Smooth muscle cell (in vitro differentiated cells): ENCODE results near the gene CAVIN2. TPM values are rescaled to one million over a fixed set of nuclear protein-coding genes. Genes with fewer than 3 reads are reported as not detected.

ENCODE experiments used
- DNase-seq: peaks from one replicate; lab custom pipeline; 2025; ENCODE audit not compliant: unreplicated experiment; lab: John Stamatoyannopoulos, UW
- H2AFZ ChIP-seq: fragments of 200-600 bp; sonication (generic); 2 replicates; pipeline ENCODE4 v1.6.0; 2016; ENCODE audit warnings: antibody characterized with exemption, low read depth, mild to moderate bottlenecking
- H3F3A ChIP-seq: fragments of 200-600 bp; sonication (generic); 2 replicates; pipeline ENCODE4 v1.6.0; 2017; ENCODE audit warnings: antibody characterized with exemption, low read depth
- H3K27ac ChIP-seq: fragments of 200-600 bp; sonication (generic); 2 replicates; pipeline ENCODE4 v1.5.1; 2016; ENCODE audit warnings: low read depth, mild to moderate bottlenecking
- H3K27me3 ChIP-seq: fragments of 200-600 bp; sonication (generic); 2 replicates; pipeline ENCODE4 v1.6.1; 2016; ENCODE audit warnings: low read depth, mild to moderate bottlenecking
- H3K36me3 ChIP-seq: fragments of 200-600 bp; sonication (generic); 2 replicates; pipeline ENCODE4 v1.5.1; 2016; ENCODE audit warnings: low read depth
- H3K4me1 ChIP-seq: fragments of 200-600 bp; sonication (generic); 2 replicates; pipeline ENCODE4 v1.5.1; 2016; ENCODE audit warnings: low read depth
- H3K4me2 ChIP-seq: fragments of 200-600 bp; sonication (generic); 2 replicates; pipeline ENCODE4 v1.6.0; 2016; ENCODE audit warnings: mild to moderate bottlenecking
- H3K4me3 ChIP-seq: fragments of 200-600 bp; sonication (generic); 2 replicates; pipeline ENCODE4 v1.5.1; 2016; ENCODE audit warnings: mild to moderate bottlenecking
- H3K79me2 ChIP-seq: fragments of 200-600 bp; sonication (generic); 2 replicates; pipeline ENCODE4 v1.6.0; 2016; ENCODE audit warnings: low read depth, mild to moderate bottlenecking
- H3K9ac ChIP-seq: fragments of 200-600 bp; sonication (generic); 2 replicates; pipeline ENCODE4 v1.6.0; 2016; ENCODE audit warnings: low read depth
- H3K9me3 ChIP-seq: fragments of 200-600 bp; sonication (generic); replicated peaks from 2 replicates; pipeline ENCODE4 v1.5.1; 2016; ENCODE audit warnings: low read depth
- H4K20me1 ChIP-seq: fragments of 200-600 bp; sonication (generic); 2 replicates; pipeline ENCODE4 v1.6.0; 2016; ENCODE audit warnings: low read depth
- WGBS: methylation state at CpG from one replicate; pipeline ENCODE4 v1.1.7; 2016; ENCODE audit warnings: low lambda C conversion rate; 5-methylcytosine and 5-hydroxymethylcytosine counted together
- polyA plus RNA-seq: library from polyadenylated mRNA; unstranded; fragments of >200 nt; fragmentation: Nextera tagmentation; extraction: Ambion mirVana; gene quantifications from 2 replicates; pipeline ENCODE4 v1.2.1, GENCODE V29; 2016
- total RNA-seq: library from RNA; depleted of rRNA; stranded (reverse); fragments of >200 nt; gene quantifications from 2 replicates; pipeline ENCODE4 v1.2.3, GENCODE V29; 2014
- TF ChIP-seq, protein P1 (sequence below): fragments of 200-600 bp; sonication (generic); IDR thresholded peaks from 2 replicates; pipeline ENCODE4 v1.5.1; 2017; ENCODE audit warnings: borderline replicate concordance, mild to moderate bottlenecking, antibody characterized with exemption; ENCODE audit not compliant: insufficient read depth, poor library complexity, severe bottlenecking

Gene CAVIN2
- total and polyA plus RNA-seq, 2 experiments from 2014 or later, result 0.13 TPM; not detected in 1

GRCh38 chr2:191864628-191865374, 17.9 kb upstream of the CAVIN2 start:
- Histone ChIP-seq H3K4me3 (no peak overlapping the region), H3K4me2 (no peak overlapping the region), H3K27ac (no peak overlapping the region), H4K20me1 (no peaks in the 10 kb centered on the region), H3K79me2 (no peaks in the 10 kb centered on the region), H3K27me3 (no peaks in the 10 kb centered on the region), H2AFZ (no peak overlapping the region), H3F3A (peaks cover 15% of the 10 kb centered on the region), H3K36me3 (no peaks in the 10 kb centered on the region), H3K9me3 (no peaks in the 10 kb centered on the region), H3K4me1 (no peaks in the 10 kb centered on the region), H3K9ac (no peak overlapping the region)
- TF ChIP-seq, protein P1, sequence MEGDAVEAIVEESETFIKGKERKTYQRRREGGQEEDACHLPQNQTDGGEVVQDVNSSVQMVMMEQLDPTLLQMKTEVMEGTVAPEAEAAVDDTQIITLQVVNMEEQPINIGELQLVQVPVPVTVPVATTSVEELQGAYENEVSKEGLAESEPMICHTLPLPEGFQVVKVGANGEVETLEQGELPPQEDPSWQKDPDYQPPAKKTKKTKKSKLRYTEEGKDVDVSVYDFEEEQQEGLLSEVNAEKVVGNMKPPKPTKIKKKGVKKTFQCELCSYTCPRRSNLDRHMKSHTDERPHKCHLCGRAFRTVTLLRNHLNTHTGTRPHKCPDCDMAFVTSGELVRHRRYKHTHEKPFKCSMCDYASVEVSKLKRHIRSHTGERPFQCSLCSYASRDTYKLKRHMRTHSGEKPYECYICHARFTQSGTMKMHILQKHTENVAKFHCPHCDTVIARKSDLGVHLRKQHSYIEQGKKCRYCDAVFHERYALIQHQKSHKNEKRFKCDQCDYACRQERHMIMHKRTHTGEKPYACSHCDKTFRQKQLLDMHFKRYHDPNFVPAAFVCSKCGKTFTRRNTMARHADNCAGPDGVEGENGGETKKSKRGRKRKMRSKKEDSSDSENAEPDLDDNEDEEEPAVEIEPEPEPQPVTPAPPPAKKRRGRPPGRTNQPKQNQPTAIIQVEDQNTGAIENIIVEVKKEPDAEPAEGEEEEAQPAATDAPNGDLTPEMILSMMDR, result no peak
- no peak for DNase-seq
- 79% methylated on average over 7 of the region's 7 CpGs for WGBS

DNA sequence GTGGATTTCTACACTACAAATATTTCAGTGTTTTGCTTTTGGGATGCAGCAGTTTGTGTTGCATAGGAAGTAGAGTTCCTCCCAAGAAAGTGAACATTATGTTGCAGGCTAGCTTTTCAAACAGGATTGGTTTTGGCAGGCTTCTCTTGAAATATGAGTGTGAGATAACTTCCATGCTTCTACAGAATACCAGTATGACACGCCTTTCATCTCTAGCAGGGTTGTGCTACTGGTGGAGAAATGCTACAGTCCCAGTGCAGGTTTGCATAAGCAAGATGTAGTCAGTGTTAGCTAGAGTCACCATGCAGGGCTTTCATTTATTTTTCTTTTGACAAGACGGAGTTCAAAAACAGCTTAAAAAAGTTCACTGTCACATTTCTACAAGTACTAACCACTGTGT, 17.1 kb upstream of the CAVIN2 start:
- WGBS, result 89% methylated on average over 2 of the region's 2 CpGs
- H3K4me2 ChIP-seq, result no peak overlapping the region

GRCh38 chr2:191862156-191862775, 15.4 kb upstream of the CAVIN2 start:
- Histone ChIP-seq H3K4me3 (no peak overlapping the region), H3K79me2 (no peaks in the 10 kb centered on the region), H3K9ac (no peak overlapping the region), H3K4me1 (no peaks in the 10 kb centered on the region), H3F3A (peaks cover 10% of the 10 kb centered on the region), H3K27me3 (no peaks in the 10 kb centered on the region), H3K36me3 (no peaks in the 10 kb centered on the region), H2AFZ (no peak overlapping the region), H3K27ac (no peak overlapping the region), H3K9me3 (no peaks in the 10 kb centered on the region), H4K20me1 (no peaks in the 10 kb centered on the region), H3K4me2 (no peak overlapping the region)
- DNase-seq, result no peak
- TF ChIP-seq, protein P1, result no peak
- WGBS, result 97% methylated on average over 4 of the region's 4 CpGs

More for the DNA sequence above, 17.1 kb upstream of the CAVIN2 start:
- Histone ChIP-seq H3K79me2 (no peaks in the 10 kb centered on the region), H3K4me1 (no peaks in the 10 kb centered on the region), H3K4me3 (no peak overlapping the region), H3F3A (peaks cover 15% of the 10 kb centered on the region), H3K27ac (no peak overlapping the region), H3K27me3 (no peaks in the 10 kb centered on the region), H4K20me1 (no peaks in the 10 kb centered on the region), H3K9me3 (no peaks in the 10 kb centered on the region), H2AFZ (no peak overlapping the region), H3K9ac (no peak overlapping the region), H3K36me3 (no peaks in the 10 kb centered on the region)
- DNase-seq, result no peak
- TF ChIP-seq, protein P1, result no peak
